CD4-positive, alpha-beta memory T cell (primary cell): ENCODE data around the gene FOXL2. TPM values are rescaled to one million over a fixed set of nuclear protein-coding genes. Genes with fewer than 3 reads are reported as not detected.

Experiments used
- CTCF ChIA-PET: fragments of 350-600 bp; sonication (Branson Sonifier 250); formaldehyde crosslinking; loops from one replicate; lab custom pipeline; 2021; ENCODE audit warnings: inconsistent platforms; ENCODE audit not compliant: partially characterized antibody; lab: Charles Lee
- POLR2A ChIA-PET: fragments of 350-600 bp; sonication (Branson Sonifier 250); formaldehyde crosslinking; loops from one replicate; lab custom pipeline; 2021; ENCODE audit not compliant: partially characterized antibody; lab: Charles Lee
- DNase-seq, 5 donors: peaks; one replicate each; pipeline versions ENCODE4 v3.0.0 to v3.0.0-alpha.2; 2020 to 2022; ENCODE audit warnings: mixed read lengths in 1 of 5
- H3K27ac ChIP-seq: one replicate; pipeline ENCODE4 v1.7.0; 2013; ENCODE audit warnings: low read depth, low read length
- H3K27me3 ChIP-seq: 2 replicates; pipeline ENCODE4 v1.7.0; 2013; ENCODE audit warnings: mild to moderate bottlenecking, low read length, moderate library complexity; ENCODE audit not compliant: insufficient read depth
- H3K36me3 ChIP-seq: 2 replicates; pipeline ENCODE4 v1.7.0; 2013; ENCODE audit warnings: mild to moderate bottlenecking, low read length, moderate library complexity; ENCODE audit not compliant: insufficient read depth
- H3K4me1 ChIP-seq: 2 replicates; pipeline ENCODE4 v1.7.0; 2013; ENCODE audit warnings: mild to moderate bottlenecking, low read length, moderate library complexity; ENCODE audit not compliant: insufficient read depth
- H3K4me3 ChIP-seq, 2 donors: one replicate each; pipeline ENCODE4 v1.7.0; 2013; ENCODE audit warnings: low read length in 2 of 2, mild to moderate bottlenecking in 1 of 2
- H3K9me3 ChIP-seq, 2 donors: one replicate each; pipeline ENCODE4 v1.7.0; 2013; ENCODE audit warnings: low read length in 2 of 2, control low read depth in 1 of 2; ENCODE audit not compliant: control insufficient read depth in 1 of 2
- H3K27ac Mint-ChIP-seq, 7 donors: one replicate each; pipeline ENCODE4 v1.8.0; 2020 to 2021; ENCODE audit warnings: mixed read lengths in 7 of 7, mild to moderate bottlenecking in 6 of 7, inconsistent platforms in 3 of 7, moderate library complexity in 3 of 7
- H3K27me3 Mint-ChIP-seq, 2 donors: one replicate each; pipeline ENCODE4 v1.8.0; 2020 to 2021; ENCODE audit warnings: mixed read lengths in 2 of 2
- H3K36me3 Mint-ChIP-seq, 2 donors: one replicate each; pipeline ENCODE4 v1.8.0; 2020 to 2021; ENCODE audit warnings: mixed read lengths in 2 of 2, inconsistent platforms in 1 of 2, mild to moderate bottlenecking in 1 of 2
- H3K4me1 Mint-ChIP-seq, 4 donors: one replicate each; pipeline ENCODE4 v1.8.0; 2020 to 2021; ENCODE audit warnings: mixed read lengths in 4 of 4, mild to moderate bottlenecking in 1 of 4
- H3K4me3 Mint-ChIP-seq, 8 donors: one replicate each; pipeline ENCODE4 v1.8.0; 2020 to 2021; ENCODE audit warnings: mixed read lengths in 8 of 8, mild to moderate bottlenecking in 7 of 8, moderate library complexity in 6 of 8, inconsistent platforms in 3 of 8
- H3K9me3 Mint-ChIP-seq, 8 donors: one replicate each; pipeline ENCODE4 v1.8.0; 2020 to 2021; ENCODE audit warnings: mixed read lengths in 8 of 8, mild to moderate bottlenecking in 5 of 8, inconsistent platforms in 3 of 8, moderate library complexity in 1 of 8
- intact Hi-C: fragments of 100-400 bp; cut with micrococcal nuclease; formaldehyde crosslinking; loops from one replicate; pipeline ENCODE4 v1.15.1; 2023
- polyA plus RNA-seq, 2 donors: library from polyadenylated mRNA; unstranded; fragments of 300-500 nt; fragmentation: Illumina TruSeq; gene quantifications; one replicate each; pipeline ENCODE4 v1.2.3, GENCODE V29; 2021
- total RNA-seq, 2 experiments: library from RNA; stranded (reverse); gene quantifications; one replicate each; pipeline ENCODE4 v1.2.3, GENCODE V29; 2021

Gene FOXL2
- total and polyA plus RNA-seq, 4 experiments from 2014 or later: not detected

DNA sequence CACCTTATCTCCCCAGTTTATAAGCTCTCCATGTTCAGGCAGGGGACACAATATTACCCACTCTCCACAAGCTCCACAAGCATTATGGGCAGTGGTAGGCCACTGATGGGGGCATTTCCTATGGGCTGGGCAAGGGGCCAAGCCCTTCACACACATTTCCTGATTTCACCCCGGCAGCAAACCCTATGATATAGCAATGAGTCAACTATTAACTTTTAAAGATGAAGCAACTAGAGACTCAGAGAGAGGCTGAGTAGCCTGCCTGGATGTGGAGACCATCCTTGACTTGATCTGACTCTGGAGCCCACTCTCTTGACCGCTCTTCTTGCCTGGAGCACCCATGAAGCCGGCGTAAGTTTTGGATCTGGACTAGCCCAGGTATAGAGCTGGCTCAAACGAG, 27.5 kb upstream of the FOXL2 start:
- no peak overlapping the region for H3K4me3 Mint-ChIP-seq
- H3K27me3 Mint-ChIP-seq: peaks cover 18 to 21% of the 10 kb centered on the region in 2 donors
- peaks cover 0 to 4% (median 0%) of the 10 kb centered on the region in 8 donors for H3K9me3 Mint-ChIP-seq
- CTCF ChIA-PET: no interaction called here
- no peak overlapping the region for H3K27ac ChIP-seq
- POLR2A ChIA-PET: no interaction called here
- H3K4me1 ChIP-seq: no peaks in the 10 kb centered on the region
- no peaks in the 10 kb centered on the region for H3K36me3 ChIP-seq
- no peak overlapping the region for H3K27ac Mint-ChIP-seq
- no peaks in the 10 kb centered on the region for H3K4me1 Mint-ChIP-seq
- DNase-seq: no peak
- H3K36me3 Mint-ChIP-seq: no peaks in the 10 kb centered on the region
- no peaks in the 10 kb centered on the region for H3K9me3 ChIP-seq
- intact Hi-C loops: no loop called here
- no peaks in the 10 kb centered on the region for H3K27me3 ChIP-seq
- H3K4me3 ChIP-seq: no peak overlapping the region

DNA sequence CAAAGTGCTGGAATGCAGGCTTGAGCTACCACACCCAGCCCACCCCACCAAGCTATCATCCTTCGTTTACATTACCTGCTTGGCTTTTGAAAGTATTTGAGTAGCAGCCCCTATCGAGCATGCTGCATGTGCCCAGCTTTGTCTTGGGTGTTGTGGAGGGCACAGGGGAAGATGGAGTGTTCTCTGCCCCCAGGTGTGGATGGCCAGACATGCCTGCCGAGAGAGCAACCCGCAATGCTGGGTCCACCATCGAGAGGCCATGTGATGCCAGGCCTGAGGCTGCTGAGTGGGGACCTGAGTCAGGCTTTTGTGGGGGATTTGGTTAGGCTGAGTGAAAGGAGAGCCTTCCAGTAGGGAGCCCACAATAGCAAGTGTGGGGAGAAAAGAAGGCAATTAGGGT, 26.0 kb upstream of the FOXL2 start:
- POLR2A ChIA-PET: no interaction called here
- H3K4me1 ChIP-seq: no peaks in the 10 kb centered on the region
- H3K27me3 Mint-ChIP-seq: peaks cover 21 to 24% of the 10 kb centered on the region in 2 donors
- no peaks in the 10 kb centered on the region for H3K27me3 ChIP-seq
- no peak overlapping the region for H3K27ac ChIP-seq
- no peaks in the 10 kb centered on the region for H3K36me3 Mint-ChIP-seq
- no peak overlapping the region for H3K4me3 ChIP-seq
- no peaks in the 10 kb centered on the region for H3K9me3 ChIP-seq
- no peaks in the 10 kb centered on the region for H3K4me1 Mint-ChIP-seq
- H3K9me3 Mint-ChIP-seq: peaks cover 0 to 4% (median 0%) of the 10 kb centered on the region in 8 donors
- DNase-seq: no peak
- intact Hi-C loops: no loop called here
- CTCF ChIA-PET: no interaction called here
- H3K27ac Mint-ChIP-seq: no peak overlapping the region
- no peak overlapping the region for H3K4me3 Mint-ChIP-seq
- no peaks in the 10 kb centered on the region for H3K36me3 ChIP-seq

DNA sequence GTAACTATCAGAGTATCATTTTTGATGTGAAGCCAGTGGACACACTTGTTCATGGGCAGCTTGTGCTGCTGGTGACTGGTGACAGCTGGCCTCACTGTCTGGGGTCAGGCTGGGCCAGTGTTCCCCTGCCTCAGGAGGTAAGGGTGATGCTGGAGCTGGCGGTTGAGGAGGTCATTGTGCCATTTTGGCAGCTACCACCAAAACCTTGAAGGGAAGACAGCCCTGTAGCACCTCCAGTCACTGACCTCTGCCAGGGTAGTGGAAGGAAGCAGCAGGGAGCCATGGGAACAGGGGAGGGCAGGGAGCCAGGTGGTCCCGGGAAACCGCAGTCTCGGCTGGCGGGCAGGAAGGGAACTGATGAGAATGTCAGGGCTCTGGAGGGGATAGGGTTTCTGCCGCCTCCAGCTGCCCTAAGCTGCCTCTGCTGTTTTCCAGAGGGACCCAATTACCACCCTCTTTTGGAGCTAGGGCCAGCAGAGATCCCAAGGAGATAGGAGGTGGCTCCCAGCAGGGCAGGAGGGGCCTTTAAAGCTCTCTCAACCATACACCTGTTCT, 24.9 kb upstream of the FOXL2 start:
- Mint-ChIP-seq H3K27me3 (peaks cover 21 to 27% of the 10 kb centered on the region in 2 donors), H3K36me3 (no peaks in the 10 kb centered on the region), H3K4me3 (no peak overlapping the region), H3K9me3 (peaks cover 0 to 7% (median 2%) of the 10 kb centered on the region in 8 donors), H3K4me1 (no peaks in the 10 kb centered on the region), H3K27ac (no peak overlapping the region)
- POLR2A ChIA-PET: no interaction called here
- Histone ChIP-seq H3K9me3 (no peaks in the 10 kb centered on the region), H3K4me3 (no peak overlapping the region), H3K27me3 (no peaks in the 10 kb centered on the region), H3K27ac (no peak overlapping the region), H3K36me3 (no peaks in the 10 kb centered on the region), H3K4me1 (no peaks in the 10 kb centered on the region)
- no peak for DNase-seq
- CTCF ChIA-PET: interaction anchor here (1.1 kb wide), 1 partner anchor 49 kb away, joined by 5 read pairs; no protein-coding TSS in a partner anchor
- intact Hi-C loops: no loop called here

DNA sequence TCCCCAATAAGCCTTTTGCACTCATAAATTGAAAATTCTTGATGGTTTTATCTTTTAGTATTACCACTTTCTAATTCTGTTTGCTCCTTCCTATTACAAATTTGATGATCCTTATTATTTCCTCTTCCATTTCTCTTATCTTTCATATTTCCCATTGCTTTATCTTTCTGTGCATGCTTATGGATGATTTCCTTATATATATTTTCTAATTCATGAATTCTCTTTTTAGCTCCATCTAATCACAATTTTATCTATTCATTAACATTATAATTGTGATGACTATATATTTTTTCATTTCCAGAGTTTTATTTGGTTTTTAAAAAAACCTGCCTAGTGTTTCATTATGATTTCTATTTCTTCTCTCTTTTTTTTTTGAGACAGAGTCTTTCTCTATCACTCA, 18.0 kb upstream of the FOXL2 start:
- Histone ChIP-seq H3K27ac (no peak overlapping the region), H3K9me3 (no peaks in the 10 kb centered on the region), H3K4me1 (peaks cover 10% of the 10 kb centered on the region), H3K36me3 (no peaks in the 10 kb centered on the region), H3K4me3 (no peak overlapping the region), H3K27me3 (peaks cover 13% of the 10 kb centered on the region)
- POLR2A ChIA-PET: no interaction called here
- intact Hi-C loops: no loop called here
- CTCF ChIA-PET: no interaction called here
- Mint-ChIP-seq H3K27me3 (peaks cover 28 to 52% of the 10 kb centered on the region in 2 donors), H3K4me1 (peaks cover 0 to 16% (median 6%) of the 10 kb centered on the region in 4 donors), H3K36me3 (peaks cover 0 to 3% of the 10 kb centered on the region in 2 donors), H3K27ac (no peak overlapping the region), H3K9me3 (peaks cover 0 to 42% (median 31%) of the 10 kb centered on the region in 8 donors), H3K4me3 (no peak overlapping the region)
- no peak for DNase-seq

DNA sequence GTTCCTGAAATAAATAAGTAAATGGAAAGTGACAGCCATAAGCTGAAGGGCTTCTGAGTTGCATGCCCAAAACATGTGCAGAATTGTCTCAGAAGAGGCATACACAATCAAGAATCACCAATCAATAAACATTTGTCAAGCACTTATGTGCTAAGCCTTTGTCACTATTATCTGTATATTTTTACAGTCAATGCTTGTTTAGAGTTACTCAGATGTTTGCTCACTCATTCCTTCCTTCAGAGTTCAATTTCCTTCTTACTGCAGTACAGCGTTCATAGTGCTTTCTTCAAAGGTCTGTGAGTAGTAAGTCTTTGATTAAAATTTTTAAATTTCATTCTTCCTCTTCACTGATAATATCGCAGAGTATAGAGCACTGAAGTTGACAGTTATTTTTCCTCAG, 17.3 kb upstream of the FOXL2 start:
- Histone ChIP-seq H3K9me3 (no peaks in the 10 kb centered on the region), H3K4me3 (no peak overlapping the region), H3K4me1 (peaks cover 10% of the 10 kb centered on the region), H3K27me3 (peaks cover 13% of the 10 kb centered on the region), H3K36me3 (no peaks in the 10 kb centered on the region), H3K27ac (no peak overlapping the region)
- POLR2A ChIA-PET: no interaction called here
- Mint-ChIP-seq H3K4me1 (peaks cover 0 to 16% (median 6%) of the 10 kb centered on the region in 4 donors), H3K4me3 (no peak overlapping the region), H3K36me3 (peaks cover 0 to 3% of the 10 kb centered on the region in 2 donors), H3K27me3 (peaks cover 26 to 49% of the 10 kb centered on the region in 2 donors), H3K27ac (no peak overlapping the region), H3K9me3 (peaks cover 0 to 42% (median 30%) of the 10 kb centered on the region in 8 donors)
- DNase-seq: no peak
- CTCF ChIA-PET: no interaction called here
- intact Hi-C loops: no loop called here

DNA sequence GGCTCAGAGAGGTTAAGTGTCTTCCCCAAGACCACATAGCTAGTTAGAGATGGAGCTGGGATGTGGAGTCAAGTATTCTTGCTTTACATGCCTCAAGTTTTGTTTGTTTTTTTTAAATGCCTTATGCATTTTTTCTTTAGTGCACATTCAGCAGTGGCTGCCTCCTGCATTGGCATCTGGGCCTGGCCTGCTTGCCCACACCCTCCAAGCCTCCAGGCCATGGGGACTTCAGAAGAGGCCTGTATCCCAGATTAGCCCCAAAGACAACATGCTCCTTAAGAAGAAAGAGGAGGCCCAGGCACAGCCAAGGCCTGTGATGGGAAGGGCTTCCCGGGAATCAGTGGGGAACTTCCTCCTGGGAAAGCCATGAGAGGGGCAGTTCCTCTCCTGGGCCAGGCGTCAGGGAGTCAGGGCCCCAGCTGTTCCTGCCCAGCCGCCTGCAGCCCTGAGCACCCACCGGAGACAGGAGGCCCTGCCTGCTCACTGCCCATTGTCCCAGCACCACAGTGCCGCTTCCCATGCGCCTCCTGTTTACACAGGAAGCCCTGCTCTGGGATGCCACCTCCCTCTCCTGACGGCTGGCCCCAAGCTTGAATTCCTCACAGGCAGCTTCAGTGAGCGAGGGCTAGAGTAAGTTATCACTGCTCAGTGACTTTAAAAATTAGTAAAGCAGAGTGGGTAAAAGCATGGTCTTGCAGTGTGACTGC, 16.1 kb upstream of the FOXL2 start:
- intact Hi-C loops: no loop called here
- H3K27me3 Mint-ChIP-seq: peaks cover 25 to 57% of the 10 kb centered on the region in 2 donors
- H3K27ac Mint-ChIP-seq: no peak overlapping the region
- no peak overlapping the region for H3K27ac ChIP-seq
- H3K4me1 Mint-ChIP-seq: peaks cover 0 to 16% (median 6%) of the 10 kb centered on the region in 4 donors
- H3K4me1 ChIP-seq: peaks cover 10% of the 10 kb centered on the region
- ChIA-PET POLR2A (no interaction called here), CTCF (no interaction called here)
- H3K27me3 ChIP-seq: peaks cover 13% of the 10 kb centered on the region
- H3K9me3 ChIP-seq: no peaks in the 10 kb centered on the region
- no peaks in the 10 kb centered on the region for H3K36me3 ChIP-seq
- H3K9me3 Mint-ChIP-seq: peaks cover 0 to 41% (median 30%) of the 10 kb centered on the region in 8 donors
- H3K36me3 Mint-ChIP-seq: peaks cover 0 to 3% of the 10 kb centered on the region in 2 donors
- H3K4me3 ChIP-seq: no peak overlapping the region
- H3K4me3 Mint-ChIP-seq: no peak overlapping the region
- DNase-seq: no peak

DNA sequence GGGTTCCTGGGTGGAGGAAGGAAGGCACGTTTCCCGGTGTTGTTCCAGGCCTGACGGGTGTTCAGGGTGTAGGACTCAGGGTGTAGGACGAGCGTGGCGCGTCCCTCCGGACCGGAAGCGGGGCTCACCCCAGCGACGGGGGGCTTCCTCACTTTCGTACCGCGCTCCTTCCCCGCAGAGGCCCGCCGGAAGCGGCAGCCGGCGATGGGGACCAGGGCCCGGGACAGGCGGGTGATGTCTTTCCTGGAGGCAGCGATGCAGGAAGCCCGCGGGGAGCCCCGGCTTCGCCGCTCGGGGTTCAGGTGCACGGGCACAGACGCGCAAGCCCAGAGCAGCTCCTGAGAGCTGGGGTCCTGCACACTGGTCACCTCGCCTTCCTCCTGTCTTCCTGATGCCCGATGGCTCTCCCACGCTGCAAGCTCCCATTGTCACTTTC, 13.5 kb upstream of the FOXL2 start:
- peaks cover 32 to 49% of the 10 kb centered on the region in 2 donors for H3K27me3 Mint-ChIP-seq

More for the DNA sequence above, 13.5 kb upstream of the FOXL2 start:
- Histone ChIP-seq H3K27ac (no peak overlapping the region), H3K27me3 (peaks cover 13% of the 10 kb centered on the region), H3K9me3 (no peaks in the 10 kb centered on the region), H3K4me1 (peaks cover 10% of the 10 kb centered on the region), H3K36me3 (no peaks in the 10 kb centered on the region), H3K4me3 (no peak overlapping the region)
- H3K4me3 Mint-ChIP-seq: peak overlapping the region in 6 of 8 donors; percentile 2 to 82 (median 49)
- peaks cover 0 to 28% (median 15%) of the 10 kb centered on the region in 8 donors for H3K9me3 Mint-ChIP-seq
- peaks cover 0 to 3% of the 10 kb centered on the region in 2 donors for H3K36me3 Mint-ChIP-seq
- intact Hi-C loops: no loop called here
- no peak for DNase-seq
- ChIA-PET POLR2A (no interaction called here), CTCF (interaction anchor here (1.2 kb wide), 1 partner anchor 24 kb away, joined by 5 read pairs; no protein-coding TSS in a partner anchor)
- H3K27ac Mint-ChIP-seq: no peak overlapping the region
- H3K4me1 Mint-ChIP-seq: peaks cover 0 to 16% (median 6%) of the 10 kb centered on the region in 4 donors
